ENCODE measurements around the gene ZNF644. TPM values are rescaled to one million over a fixed set of nuclear protein-coding genes. Genes with fewer than 3 reads are reported as not detected.
"Not testable (repeated sequence)": the region's sequence is repeated elsewhere in the genome, so short reads cannot be mapped to it uniquely, and the experiment has no call there.

The ZNF644 gene
- total RNA-seq = 42.6 TPM
- long read RNA-seq, full-length matches to known transcripts = 7 of 26 reads
- long read RNA-seq, partial matches to known transcripts = 11 of 26 reads
- long read RNA-seq, other reads (novel, unspliced or antisense) = 8 of 26 reads

GRCh38 chr1:91021686-91022517, at the start of gene ZNF644:
ZNF644 (minus strand) TSS chr1:91022035; CDS start chr1:90982353, 39,682 bp downstream.
- intact Hi-C loops (cut with DNase I) = loop anchor here (5.0 kb wide), 3 partner anchors 50 to 300 kb away; no protein-coding TSS in a partner anchor
- DNase-seq (ENCODE audit: low spot score) = peak; percentile 95

GRCh38 chr1:91070298-91070697, 48.5 kb upstream of the ZNF644 start:
- intact Hi-C loops (cut with DNase I) = no loop called here

GRCh38 chr1:91066538-91066937, 44.7 kb upstream of the ZNF644 start:
- no peak for DNase-seq (ENCODE audit: low spot score)
- intact Hi-C loops (cut with DNase I) = no loop called here

More at GRCh38 chr1:91070298-91070697, 48.5 kb upstream of the ZNF644 start:
- DNase-seq (ENCODE audit: low spot score) = no peak

- intact Hi-C loops (cut with DNase I) = no loop called here
- no peak for DNase-seq (ENCODE audit: low spot score)
Measured at GRCh38 chr1:91065337-91065736, 43.5 kb upstream of the ZNF644 start.

GRCh38 chr1:91063403-91063802, 41.6 kb upstream of the ZNF644 start:
- intact Hi-C loops (cut with DNase I); DNase-seq (ENCODE audit: low spot score): not testable (repeated sequence)

GRCh38 chr1:91059157-91059556, 37.3 kb upstream of the ZNF644 start:
- no peak for DNase-seq (ENCODE audit: low spot score)
- intact Hi-C loops (cut with DNase I) = no loop called here

GRCh38 chr1:91057784-91058183, 35.9 kb upstream of the ZNF644 start:
- intact Hi-C loops (cut with DNase I) = no loop called here
- no peak for DNase-seq (ENCODE audit: low spot score)

GRCh38 chr1:91054780-91055481, 33.1 kb upstream of the ZNF644 start:
- intact Hi-C loops (cut with DNase I) = no loop called here
- no peak for DNase-seq (ENCODE audit: low spot score)

GRCh38 chr1:91053630-91054029, 31.8 kb upstream of the ZNF644 start:
- intact Hi-C loops (cut with DNase I) = no loop called here
- DNase-seq (ENCODE audit: low spot score) = no peak

- intact Hi-C loops (cut with DNase I); DNase-seq (ENCODE audit: low spot score): not testable (repeated sequence)
Measured at GRCh38 chr1:91049551-91049950, 27.7 kb upstream of the ZNF644 start.

- DNase-seq (ENCODE audit: low spot score) = no peak
- intact Hi-C loops (cut with DNase I) = no loop called here
Measured at GRCh38 chr1:91046766-91047165, 24.9 kb upstream of the ZNF644 start.

- intact Hi-C loops (cut with DNase I) = no loop called here
- DNase-seq (ENCODE audit: low spot score) = no peak
Measured at GRCh38 chr1:91045284-91045683, 23.4 kb upstream of the ZNF644 start.

GRCh38 chr1:91044776-91045175, 22.9 kb upstream of the ZNF644 start:
- intact Hi-C loops (cut with DNase I); DNase-seq (ENCODE audit: low spot score): not testable (repeated sequence)

GRCh38 chr1:91042372-91042771, 20.5 kb upstream of the ZNF644 start:
- intact Hi-C loops (cut with DNase I); DNase-seq (ENCODE audit: low spot score): not testable (repeated sequence)

GRCh38 chr1:91038582-91038981, 16.7 kb upstream of the ZNF644 start:
- no peak for DNase-seq (ENCODE audit: low spot score)
- intact Hi-C loops (cut with DNase I) = no loop called here

GRCh38 chr1:91036894-91037829, 15.3 kb upstream of the ZNF644 start:
- no peak for DNase-seq (ENCODE audit: low spot score)
- intact Hi-C loops (cut with DNase I) = no loop called here

GRCh38 chr1:91032349-91032748, 10.5 kb upstream of the ZNF644 start:
- intact Hi-C loops (cut with DNase I) = no loop called here

GRCh38 chr1:91031081-91031480, 9.2 kb upstream of the ZNF644 start:
- intact Hi-C loops (cut with DNase I) = no loop called here
- no peak for DNase-seq (ENCODE audit: low spot score)

More at GRCh38 chr1:91032349-91032748, 10.5 kb upstream of the ZNF644 start:
- no peak for DNase-seq (ENCODE audit: low spot score)

- DNase-seq (ENCODE audit: low spot score) = no peak
- intact Hi-C loops (cut with DNase I) = no loop called here
Measured at GRCh38 chr1:91026777-91027176, 4.9 kb upstream of the ZNF644 start.
